Stimulated activated CD4-positive, alpha-beta T cell treated with anti-CD3 and anti-CD28 coated beads, Interleukin-4, amount 100 ng/mL, for 1 hour (primary cell): Measurements from ENCODE around the gene ZFAND2B.
A peak's percentile ranks its signal among the peaks of the same experiment; 100 is the strongest.

Experiments
- DNase-seq: peaks from one replicate; pipeline ENCODE4 v3.0.0-alpha.2; 2020

Gene ZFAND2B

GRCh38 chr2:219204425-219205164, 2.0 kb upstream of the ZFAND2B start:
- DNase-seq, result no peak

- no peak for DNase-seq
Observed at GRCh38 chr2:219205165-219205538, 1.4 kb upstream of the ZFAND2B start.

GRCh38 chr2:219205981-219206327, 628 bp upstream of the ZFAND2B start:
- DNase-seq, result no peak

GRCh38 chr2:219207134-219207883, 727 bp downstream of the ZFAND2B start:
- no peak for DNase-seq

- DNase-seq, result no peak
Observed at GRCh38 chr2:219207884-219208740, 1.5 kb downstream of the ZFAND2B start.

- DNase-seq, result no peak
Observed at GRCh38 chr2:219209236-219210195, 2.9 kb downstream of the ZFAND2B start.

- DNase-seq, result no peak
Observed at GRCh38 chr2:219210196-219210885, 3.8 kb downstream of the ZFAND2B start.

- DNase-seq, result no peak
Observed at GRCh38 chr2:219210886-219211362, 4.3 kb downstream of the ZFAND2B start.

- no peak for DNase-seq
Observed at GRCh38 chr2:219213026-219213415, 6.4 kb downstream of the ZFAND2B start.

- no peak for DNase-seq
Observed at GRCh38 chr2:219213486-219214071, 7.0 kb downstream of the ZFAND2B start.

- no peak for DNase-seq
Observed at GRCh38 chr2:219214141-219214540, 7.6 kb downstream of the ZFAND2B start.

- DNase-seq, result no peak
Observed at GRCh38 chr2:219214786-219215185, 8.2 kb downstream of the ZFAND2B start.

- DNase-seq, result no peak
Observed at GRCh38 chr2:219215871-219216534, 9.4 kb downstream of the ZFAND2B start.

GRCh38 chr2:219216535-219216915, 9.9 kb downstream of the ZFAND2B start:
- DNase-seq, result no peak

GRCh38 chr2:219218217-219218731, 11.7 kb downstream of the ZFAND2B start:
- DNase-seq, result no peak

GRCh38 chr2:219218732-219219701, 12.4 kb downstream of the ZFAND2B start, which contains the start of gene ABCB6:
TSS of gene ABCB6 (minus strand) at chr2:219218958. CDS start at chr2:219218673, 285 bp downstream.
- DNase-seq, result peak; percentile 92

GRCh38 chr2:219219784-219220532, 13.4 kb downstream of the ZFAND2B start:
- DNase-seq, result no peak
